ENCODE results near the gene SLC41A2. TPM values are rescaled to one million over a fixed set of nuclear protein-coding genes. Genes with fewer than 3 reads are reported as not detected.

The SLC41A2 gene
- total and polyA plus RNA-seq, 10 of the 15 experiments (the other 5 are each of a cell fraction or from before 2014, with no cell fraction given) = 3.5 to 19.0 (median 11.3) TPM

GRCh38 chr12:104956870-104957718, 996 bp downstream of the SLC41A2 start:
- CTCF ChIA-PET = interaction anchor here (2.0 kb wide), 1 partner anchor 26 kb away, joined by 5 read pairs; no protein-coding TSS in a partner anchor
- Histone ChIP-seq H4K20me1 (ENCODE audit: control insufficient read depth, insufficient read depth) (no peaks in the 10 kb centered on the region), H3K4me2 (ENCODE audit: control insufficient read depth, insufficient read depth) (peak overlapping the region; percentile 61), H3K4me3 (peak overlapping the region; percentile 81), H3K4me1 (ENCODE audit: control insufficient read depth, insufficient read depth, low read length) (peaks cover 10% of the 10 kb centered on the region), H3K79me2 (ENCODE audit: control insufficient read depth, insufficient read depth, low read length) (peaks cover 6% of the 10 kb centered on the region), H2AFZ (ENCODE audit: control insufficient read depth, low read depth, low read length) (no peak overlapping the region; the same call in 1 of the 2 replicates), H3K36me3 (ENCODE audit: control insufficient read depth in 2 of 2, insufficient read depth in 2 of 2, low read length in 1 of 2) (no peaks in the 10 kb centered on the region), H3K9me3 (replicated peaks; ENCODE audit: control insufficient read depth, insufficient read depth, low read length) (no peaks in the 10 kb centered on the region), H3K27me3 (replicated peaks in 1 of 2; ENCODE audit: control insufficient read depth in 2 of 2, insufficient read depth in 2 of 2, low read length in 1 of 2) (no peaks in the 10 kb centered on the region), H3K9ac (ENCODE audit: control insufficient read depth, insufficient read depth, low read length) (peak overlapping the region; percentile 62), H3K27ac (ENCODE audit: control insufficient read depth, insufficient read depth) (peak overlapping the region; percentile 64; the same call in 1 of the 2 replicates)
- intact Hi-C loops (cut with micrococcal nuclease; ENCODE audit: unreplicated experiment) = loop anchor here (10.0 kb wide), 1 partner anchor 272 kb away; no protein-coding TSS in a partner anchor
- in situ Hi-C loops (cut with MboI) = no loop called here
- TF ChIP-seq, protein P1, sequence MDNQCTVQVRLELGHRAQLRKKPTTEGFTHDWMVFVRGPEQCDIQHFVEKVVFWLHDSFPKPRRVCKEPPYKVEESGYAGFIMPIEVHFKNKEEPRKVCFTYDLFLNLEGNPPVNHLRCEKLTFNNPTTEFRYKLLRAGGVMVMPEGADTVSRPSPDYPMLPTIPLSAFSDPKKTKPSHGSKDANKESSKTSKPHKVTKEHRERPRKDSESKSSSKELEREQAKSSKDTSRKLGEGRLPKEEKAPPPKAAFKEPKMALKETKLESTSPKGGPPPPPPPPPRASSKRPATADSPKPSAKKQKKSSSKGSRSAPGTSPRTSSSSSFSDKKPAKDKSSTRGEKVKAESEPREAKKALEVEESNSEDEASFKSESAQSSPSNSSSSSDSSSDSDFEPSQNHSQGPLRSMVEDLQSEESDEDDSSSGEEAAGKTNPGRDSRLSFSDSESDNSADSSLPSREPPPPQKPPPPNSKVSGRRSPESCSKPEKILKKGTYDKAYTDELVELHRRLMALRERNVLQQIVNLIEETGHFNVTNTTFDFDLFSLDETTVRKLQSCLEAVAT (IDR thresholded peaks at IDR 0.05) = peak; percentile 65; the same call in 1 of the 2 replicates
- no peak; the same call in 1 of the 2 replicates for TF ChIP-seq MTA3 (IDR thresholded peaks at IDR 0.05; ENCODE audit: borderline replicate concordance, low read length)
- whole genome bisulfite sequencing (ENCODE audit: insufficient coverage, insufficient replicate concordance, low lambda C conversion rate, missing lambda C conversion rate) = 19% methylated on average over 13 of the region's 13 CpGs
- POLR2A ChIA-PET = no interaction called here
- DNase-seq (ENCODE audit: low read depth, low spot score) = no peak
- TSS peak; percentile 59 for BruUV-seq (replicated peaks)
- no peak for FAIRE-seq
- no peak for ATAC-seq
- RAD21 ChIA-PET (ENCODE audit: unreplicated experiment) = interaction anchor here (0.5 to 2.3 kb wide), 3 partner anchors 26 to 70 kb away, joined by 3 to 12 read pairs (median 3); no protein-coding TSS in a partner anchor
- SMC1A ChIA-PET (ENCODE audit: uncharacterized antibody, unreplicated experiment) = interaction anchor here (1.8 to 4.0 kb wide), 2 partner anchors 25 to 28 kb away, joined by 4 to 24 read pairs; no protein-coding TSS in a partner anchor

DNA sequence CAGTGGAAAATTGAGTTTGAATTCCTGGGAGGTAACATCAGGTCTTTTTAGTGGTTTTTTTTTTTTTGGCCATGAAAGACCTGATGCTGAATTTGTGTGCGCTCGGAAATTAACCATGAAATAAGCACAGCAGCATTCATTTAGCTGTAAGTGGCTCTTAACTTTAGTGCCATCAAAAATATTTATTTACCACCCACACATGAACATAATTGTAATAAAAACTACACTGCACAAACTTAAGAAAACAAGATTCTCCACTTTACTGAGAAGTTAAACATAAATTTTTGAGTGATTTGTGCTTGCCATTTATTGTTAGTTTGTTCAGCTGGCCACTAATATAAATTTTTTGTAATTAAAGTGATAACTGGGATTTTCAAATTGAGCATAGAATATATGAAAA, 2.4 kb downstream of the SLC41A2 start:
- FAIRE-seq = no peak
- TF ChIP-seq WRNIP1 (IDR thresholded peaks at IDR 0.05; ENCODE audit: borderline replicate concordance, low read depth, low read length) (no peak), KAT2A (conservative IDR thresholded peaks at IDR 0.05; ENCODE audit: control insufficient read depth, low read depth, low read length) (no peak), USF2 (IDR thresholded peaks at IDR 0.05; ENCODE audit: borderline replicate concordance, low read depth, low read length) (no peak), ZNF217 (IDR thresholded peaks at IDR 0.05) (no peak), TCF12 (IDR thresholded peaks at IDR 0.05; ENCODE audit: low read depth, low read length) (no peak), NR2F1 (conservative IDR thresholded peaks at IDR 0.05) (no peak), NFXL1 (IDR thresholded peaks at IDR 0.05; ENCODE audit: borderline replicate concordance) (no peak)

More for the DNA sequence above, 2.4 kb downstream of the SLC41A2 start:
- ChIA-PET CTCF (interaction anchor here (2.0 kb wide), 1 partner anchor 25 kb away, joined by 5 read pairs; no protein-coding TSS in a partner anchor), RAD21 (ENCODE audit: unreplicated experiment) (interaction anchor here (1.0 kb wide), 1 partner anchor 68 kb away, joined by 3 read pairs; no protein-coding TSS in a partner anchor), SMC1A (ENCODE audit: uncharacterized antibody, unreplicated experiment) (interaction anchor here (1.8 kb wide), 1 partner anchor 26 kb away, joined by 4 read pairs; no protein-coding TSS in a partner anchor), POLR2A (no interaction called here)
- intact Hi-C loops (cut with micrococcal nuclease; ENCODE audit: unreplicated experiment) = loop anchor here (10.0 kb wide), 1 partner anchor 271 kb away; no protein-coding TSS in a partner anchor
- Histone ChIP-seq H3K4me2 (ENCODE audit: control insufficient read depth, insufficient read depth) (no peak overlapping the region; the same call in 1 of the 2 replicates), H3K36me3 (ENCODE audit: control insufficient read depth in 2 of 2, insufficient read depth in 2 of 2, low read length in 1 of 2) (no peaks in the 10 kb centered on the region), H3K27ac (ENCODE audit: control insufficient read depth, insufficient read depth) (no peak overlapping the region), H3K79me2 (ENCODE audit: control insufficient read depth, insufficient read depth, low read length) (peaks cover 6% of the 10 kb centered on the region), H3K9ac (ENCODE audit: control insufficient read depth, insufficient read depth, low read length) (no peak overlapping the region), H4K20me1 (ENCODE audit: control insufficient read depth, insufficient read depth) (no peaks in the 10 kb centered on the region), H3K9me3 (replicated peaks; ENCODE audit: control insufficient read depth, insufficient read depth, low read length) (no peaks in the 10 kb centered on the region), H3K4me1 (ENCODE audit: control insufficient read depth, insufficient read depth, low read length) (peaks cover 10% of the 10 kb centered on the region), H3K4me3 (no peak overlapping the region), H3K27me3 (replicated peaks in 1 of 2; ENCODE audit: control insufficient read depth in 2 of 2, insufficient read depth in 2 of 2, low read length in 1 of 2) (no peaks in the 10 kb centered on the region), H2AFZ (ENCODE audit: control insufficient read depth, low read depth, low read length) (no peak overlapping the region)
- in situ Hi-C loops (cut with MboI) = no loop called here
- ATAC-seq = no peak
- WGBS (ENCODE audit: insufficient coverage, insufficient replicate concordance, low lambda C conversion rate, missing lambda C conversion rate) = 100% methylated on average over 2 of the region's 2 CpGs
- BruUV-seq (replicated peaks) = no TSS peak
- no peak for DNase-seq (ENCODE audit: low read depth, low spot score)

Measured in GM12878 (cell line).